ENCODE results near the gene ZCCHC2.

The ZCCHC2 gene

GRCh38 chr18:62512532-62512931, 10.3 kb upstream of the ZCCHC2 start:
- no peak for DNase-seq

GRCh38 chr18:62512996-62513395, 9.8 kb upstream of the ZCCHC2 start:
- no peak for DNase-seq

GRCh38 chr18:62514570-62514969, 8.3 kb upstream of the ZCCHC2 start:
- no peak for DNase-seq

- no peak for DNase-seq
These were observed 6.6 kb upstream of the ZCCHC2 start for GRCh38 chr18:62516242-62516641.

GRCh38 chr18:62518460-62519375, 4.1 kb upstream of the ZCCHC2 start:
- no peak for DNase-seq

GRCh38 chr18:62519684-62520083, 3.1 kb upstream of the ZCCHC2 start:
- DNase-seq, result no peak

- no peak for DNase-seq
These were observed 1.7 kb upstream of the ZCCHC2 start for GRCh38 chr18:62521082-62521481.

- DNase-seq, result no peak
These were observed 1.2 kb upstream of the ZCCHC2 start for GRCh38 chr18:62521593-62521992.

- no peak for DNase-seq
These were observed 684 bp upstream of the ZCCHC2 start for GRCh38 chr18:62522178-62522503.

- DNase-seq, result no peak
These were observed 397 bp downstream of the ZCCHC2 start for GRCh38 chr18:62523255-62523588.

- peak; percentile 55 to 61 for DNase-seq
These were observed 1.0 kb downstream of the ZCCHC2 start for GRCh38 chr18:62523631-62524439.

GRCh38 chr18:62524440-62525200, 1.8 kb downstream of the ZCCHC2 start:
- peak; percentile 64 to 65 for DNase-seq

GRCh38 chr18:62525608-62526007, 2.8 kb downstream of the ZCCHC2 start:
- no peak for DNase-seq

- peak; percentile 71 to 83 for DNase-seq
These were observed 3.5 kb downstream of the ZCCHC2 start for GRCh38 chr18:62526098-62527025.

GRCh38 chr18:62529597-62529996, 6.8 kb downstream of the ZCCHC2 start:
- DNase-seq, result no peak

GRCh38 chr18:62531078-62531477, 8.3 kb downstream of the ZCCHC2 start:
- DNase-seq, result no peak

- DNase-seq, result no peak
These were observed 9.1 kb downstream of the ZCCHC2 start for GRCh38 chr18:62531931-62532330.

GRCh38 chr18:62536005-62536404, 13.2 kb downstream of the ZCCHC2 start:
- DNase-seq, result no peak

GRCh38 chr18:62537042-62537894, 14.4 kb downstream of the ZCCHC2 start:
- no peak for DNase-seq

- DNase-seq, result no peak
These were observed 15.1 kb downstream of the ZCCHC2 start for GRCh38 chr18:62537946-62538345.

GRCh38 chr18:62538881-62539280, 16.1 kb downstream of the ZCCHC2 start:
- no peak for DNase-seq

All from stimulated activated CD4-positive, alpha-beta T cell treated with anti-CD3 and anti-CD28 coated beads, Interleukin-2, amount 100 ng/mL, for 24 hours (primary cell).